ENCODE measurements around the gene CCL22. TPM values are rescaled to one million over a fixed set of nuclear protein-coding genes. Genes with fewer than 3 reads are reported as not detected.

Gene CCL22
- total RNA-seq, 1 donor from 2014 or later, result not detected

DNA sequence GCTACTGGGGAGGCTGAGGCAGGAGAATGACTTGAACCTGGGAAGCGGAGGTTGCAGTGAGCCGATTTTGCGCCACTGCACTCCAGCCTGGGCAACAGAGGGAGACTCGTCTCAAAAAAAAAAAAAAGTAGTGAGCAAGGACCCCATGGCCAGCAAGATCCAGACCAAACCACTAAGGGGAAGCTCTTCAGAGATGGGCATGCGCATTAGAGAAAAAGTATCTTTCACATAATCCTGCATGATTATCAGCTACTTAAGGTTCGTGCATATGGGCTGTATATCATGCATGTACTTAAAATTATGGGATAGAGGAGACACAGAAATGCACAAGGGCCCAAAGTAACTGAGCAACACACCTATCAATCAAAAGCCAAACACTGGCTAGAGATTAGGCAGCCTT is 10.7 kb upstream of the CCL22 start:
- TF ChIP-seq, protein P1, sequence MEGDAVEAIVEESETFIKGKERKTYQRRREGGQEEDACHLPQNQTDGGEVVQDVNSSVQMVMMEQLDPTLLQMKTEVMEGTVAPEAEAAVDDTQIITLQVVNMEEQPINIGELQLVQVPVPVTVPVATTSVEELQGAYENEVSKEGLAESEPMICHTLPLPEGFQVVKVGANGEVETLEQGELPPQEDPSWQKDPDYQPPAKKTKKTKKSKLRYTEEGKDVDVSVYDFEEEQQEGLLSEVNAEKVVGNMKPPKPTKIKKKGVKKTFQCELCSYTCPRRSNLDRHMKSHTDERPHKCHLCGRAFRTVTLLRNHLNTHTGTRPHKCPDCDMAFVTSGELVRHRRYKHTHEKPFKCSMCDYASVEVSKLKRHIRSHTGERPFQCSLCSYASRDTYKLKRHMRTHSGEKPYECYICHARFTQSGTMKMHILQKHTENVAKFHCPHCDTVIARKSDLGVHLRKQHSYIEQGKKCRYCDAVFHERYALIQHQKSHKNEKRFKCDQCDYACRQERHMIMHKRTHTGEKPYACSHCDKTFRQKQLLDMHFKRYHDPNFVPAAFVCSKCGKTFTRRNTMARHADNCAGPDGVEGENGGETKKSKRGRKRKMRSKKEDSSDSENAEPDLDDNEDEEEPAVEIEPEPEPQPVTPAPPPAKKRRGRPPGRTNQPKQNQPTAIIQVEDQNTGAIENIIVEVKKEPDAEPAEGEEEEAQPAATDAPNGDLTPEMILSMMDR (IDR thresholded peaks at IDR 0.05; ENCODE audit: unreplicated experiment), result no peak
- no peak overlapping the region for H3K27ac Mint-ChIP-seq (ENCODE audit: unreplicated experiment)
- H3K4me3 Mint-ChIP-seq (ENCODE audit: unreplicated experiment), result no peak overlapping the region
- H3K9me3 Mint-ChIP-seq (ENCODE audit: unreplicated experiment), result no peaks in the 10 kb centered on the region
- H3K4me1 Mint-ChIP-seq (ENCODE audit: unreplicated experiment), result no peaks in the 10 kb centered on the region
- H3K27me3 Mint-ChIP-seq (ENCODE audit: unreplicated experiment), result no peaks in the 10 kb centered on the region
- no peak for DNase-seq (ENCODE audit: low spot score)
- H3K36me3 Mint-ChIP-seq (ENCODE audit: low read depth, unreplicated experiment), result no peaks in the 10 kb centered on the region

DNA sequence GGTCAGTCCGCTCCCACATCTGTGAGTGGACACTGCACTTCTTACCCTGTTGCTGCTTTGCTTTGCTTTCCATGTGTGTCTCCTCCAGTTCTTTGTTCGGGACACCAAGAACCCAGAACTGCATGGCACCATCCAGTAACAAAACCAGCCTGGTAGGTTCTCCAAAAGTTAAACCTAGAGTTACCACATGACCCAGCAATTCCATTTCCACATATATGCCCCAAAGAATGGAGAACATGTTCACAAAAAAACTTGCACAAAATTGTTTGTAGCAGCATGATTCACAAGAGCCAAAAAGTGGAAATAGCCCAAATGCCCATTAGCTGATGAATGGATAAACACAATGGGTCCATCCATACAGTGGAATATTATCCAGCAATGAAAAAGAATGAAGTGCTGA is 10.3 kb upstream of the CCL22 start:
- Mint-ChIP-seq H3K27ac (ENCODE audit: unreplicated experiment) (no peak overlapping the region), H3K4me1 (ENCODE audit: unreplicated experiment) (no peaks in the 10 kb centered on the region), H3K36me3 (ENCODE audit: low read depth, unreplicated experiment) (no peaks in the 10 kb centered on the region), H3K4me3 (ENCODE audit: unreplicated experiment) (no peak overlapping the region), H3K9me3 (ENCODE audit: unreplicated experiment) (no peaks in the 10 kb centered on the region), H3K27me3 (ENCODE audit: unreplicated experiment) (no peaks in the 10 kb centered on the region)
- TF ChIP-seq, protein P1 (IDR thresholded peaks at IDR 0.05; ENCODE audit: unreplicated experiment), result no peak
- no peak for DNase-seq (ENCODE audit: low spot score)

DNA sequence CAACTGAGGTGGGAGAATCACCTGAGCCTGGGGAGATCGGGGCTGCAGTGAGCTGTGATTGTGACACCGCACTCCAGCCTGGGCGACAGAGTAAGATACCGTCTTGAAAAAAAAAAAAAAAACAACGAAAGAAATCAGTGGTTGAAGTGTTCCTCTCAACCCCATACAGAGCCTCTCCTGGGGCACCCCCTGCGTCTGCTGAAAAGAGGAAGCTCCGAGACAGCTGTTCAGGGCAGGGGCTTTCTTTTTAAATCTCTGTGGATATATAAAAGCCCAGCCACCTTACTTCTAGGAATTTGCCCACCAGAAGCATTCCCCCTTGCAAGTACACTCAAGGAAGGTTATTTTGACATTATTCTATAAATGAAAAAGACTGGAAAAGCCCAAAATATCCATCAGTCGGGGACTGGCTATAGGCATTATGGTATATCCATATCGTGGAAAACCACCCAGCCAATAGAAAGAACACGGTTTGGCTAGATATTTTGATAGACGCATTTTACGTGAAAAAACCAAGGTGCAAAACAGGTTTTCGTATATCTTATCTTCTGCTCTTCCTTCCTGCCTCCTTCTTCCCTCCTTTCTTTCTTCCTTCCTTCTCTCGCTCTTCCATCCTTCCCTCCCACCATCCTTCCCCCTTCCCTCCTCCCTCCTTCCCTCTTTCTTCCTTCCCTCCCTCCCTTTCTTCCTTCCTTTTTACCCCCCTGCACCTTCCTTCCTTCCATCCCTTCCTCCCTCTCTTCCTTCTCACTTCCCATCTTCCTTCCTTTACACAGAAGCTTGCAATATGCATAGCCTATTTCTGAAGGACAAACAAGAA is 9.2 kb upstream of the CCL22 start:
- TF ChIP-seq, protein P1 (IDR thresholded peaks at IDR 0.05; ENCODE audit: unreplicated experiment), result no peak
- Mint-ChIP-seq H3K9me3 (ENCODE audit: unreplicated experiment) (no peaks in the 10 kb centered on the region), H3K36me3 (ENCODE audit: low read depth, unreplicated experiment) (no peaks in the 10 kb centered on the region), H3K4me3 (ENCODE audit: unreplicated experiment) (no peak overlapping the region), H3K27me3 (ENCODE audit: unreplicated experiment) (no peaks in the 10 kb centered on the region), H3K27ac (ENCODE audit: unreplicated experiment) (no peak overlapping the region), H3K4me1 (ENCODE audit: unreplicated experiment) (no peaks in the 10 kb centered on the region)
- DNase-seq (ENCODE audit: low spot score), result no peak

GRCh38 chr16:57352636-57353047 is 5.9 kb upstream of the CCL22 start:
- H3K9me3 Mint-ChIP-seq (ENCODE audit: unreplicated experiment), result no peaks in the 10 kb centered on the region
- TF ChIP-seq, protein P1 (IDR thresholded peaks at IDR 0.05; ENCODE audit: unreplicated experiment), result no peak
- peaks cover 2% of the 10 kb centered on the region for H3K27me3 Mint-ChIP-seq (ENCODE audit: unreplicated experiment)
- H3K27ac Mint-ChIP-seq (ENCODE audit: unreplicated experiment), result no peak overlapping the region
- no peaks in the 10 kb centered on the region for H3K4me1 Mint-ChIP-seq (ENCODE audit: unreplicated experiment)
- H3K4me3 Mint-ChIP-seq (ENCODE audit: unreplicated experiment), result no peak overlapping the region
- no peaks in the 10 kb centered on the region for H3K36me3 Mint-ChIP-seq (ENCODE audit: low read depth, unreplicated experiment)
- DNase-seq (ENCODE audit: low spot score), result no peak

DNA sequence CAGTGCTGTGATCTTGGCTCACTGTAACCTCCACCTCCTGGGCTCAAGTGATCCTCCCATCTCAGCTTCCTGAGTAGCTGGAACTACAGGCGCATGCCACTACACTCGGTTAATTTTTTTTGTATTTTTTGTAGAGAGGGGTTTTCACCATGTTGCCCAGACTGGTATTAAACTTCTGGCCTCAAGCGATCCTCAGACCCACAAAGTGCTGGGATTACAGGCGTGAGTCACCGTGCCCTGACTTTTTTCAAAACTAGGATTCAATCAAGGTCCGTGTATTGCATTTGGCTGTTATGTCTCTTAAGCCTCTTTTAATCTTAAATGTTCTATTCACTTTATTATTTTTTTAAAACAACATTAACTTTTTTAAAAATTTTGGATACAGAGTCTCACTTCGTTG is 4.3 kb upstream of the CCL22 start:
- H3K27me3 Mint-ChIP-seq (ENCODE audit: unreplicated experiment), result peaks cover 2% of the 10 kb centered on the region
- H3K9me3 Mint-ChIP-seq (ENCODE audit: unreplicated experiment), result no peaks in the 10 kb centered on the region
- H3K27ac Mint-ChIP-seq (ENCODE audit: unreplicated experiment), result no peak overlapping the region
- DNase-seq (ENCODE audit: low spot score), result no peak
- no peaks in the 10 kb centered on the region for H3K4me1 Mint-ChIP-seq (ENCODE audit: unreplicated experiment)
- no peaks in the 10 kb centered on the region for H3K36me3 Mint-ChIP-seq (ENCODE audit: low read depth, unreplicated experiment)
- no peak overlapping the region for H3K4me3 Mint-ChIP-seq (ENCODE audit: unreplicated experiment)
- TF ChIP-seq, protein P1 (IDR thresholded peaks at IDR 0.05; ENCODE audit: unreplicated experiment), result no peak
